DMS 273 (cell line): ENCODE measurements around the gene ANKRD33B.
A peak's percentile ranks its signal among the peaks of the same experiment; 100 is the strongest.
"Not testable (repeated sequence)": the region's sequence is repeated elsewhere in the genome, so short reads cannot be mapped to it uniquely, and the experiment has no call there.

Experiments
- DNase-seq: peaks from one replicate; lab custom pipeline; 2025; ENCODE audit not compliant: unreplicated experiment; lab: John Stamatoyannopoulos, UW

The ANKRD33B gene

DNA sequence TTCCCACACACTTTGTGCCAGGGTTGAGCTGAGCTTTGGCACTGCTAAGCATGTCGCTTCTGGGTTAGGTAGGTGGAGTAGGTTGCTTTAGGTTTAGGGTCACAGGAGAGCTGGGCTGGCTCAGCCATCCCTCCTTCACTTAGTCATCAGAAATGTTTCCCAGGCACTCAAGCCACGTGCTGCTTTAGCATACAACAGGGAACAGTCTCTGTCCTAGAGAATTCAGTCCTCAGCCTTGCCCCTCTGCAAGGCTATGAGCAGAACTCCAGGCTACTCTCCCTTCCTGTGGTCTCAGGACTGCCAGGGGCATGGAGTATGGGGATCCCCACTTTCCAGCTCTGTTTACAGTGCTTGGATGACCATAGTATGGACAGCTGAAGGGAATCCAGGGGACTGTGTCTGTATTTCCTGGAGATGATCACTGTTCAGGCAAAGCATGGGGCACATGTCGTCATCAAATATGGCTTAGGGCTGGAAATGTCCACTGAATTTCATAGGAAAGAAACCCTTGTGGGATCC is 7.5 kb upstream of the ANKRD33B start:
- DNase-seq = peak; percentile 42

DNA sequence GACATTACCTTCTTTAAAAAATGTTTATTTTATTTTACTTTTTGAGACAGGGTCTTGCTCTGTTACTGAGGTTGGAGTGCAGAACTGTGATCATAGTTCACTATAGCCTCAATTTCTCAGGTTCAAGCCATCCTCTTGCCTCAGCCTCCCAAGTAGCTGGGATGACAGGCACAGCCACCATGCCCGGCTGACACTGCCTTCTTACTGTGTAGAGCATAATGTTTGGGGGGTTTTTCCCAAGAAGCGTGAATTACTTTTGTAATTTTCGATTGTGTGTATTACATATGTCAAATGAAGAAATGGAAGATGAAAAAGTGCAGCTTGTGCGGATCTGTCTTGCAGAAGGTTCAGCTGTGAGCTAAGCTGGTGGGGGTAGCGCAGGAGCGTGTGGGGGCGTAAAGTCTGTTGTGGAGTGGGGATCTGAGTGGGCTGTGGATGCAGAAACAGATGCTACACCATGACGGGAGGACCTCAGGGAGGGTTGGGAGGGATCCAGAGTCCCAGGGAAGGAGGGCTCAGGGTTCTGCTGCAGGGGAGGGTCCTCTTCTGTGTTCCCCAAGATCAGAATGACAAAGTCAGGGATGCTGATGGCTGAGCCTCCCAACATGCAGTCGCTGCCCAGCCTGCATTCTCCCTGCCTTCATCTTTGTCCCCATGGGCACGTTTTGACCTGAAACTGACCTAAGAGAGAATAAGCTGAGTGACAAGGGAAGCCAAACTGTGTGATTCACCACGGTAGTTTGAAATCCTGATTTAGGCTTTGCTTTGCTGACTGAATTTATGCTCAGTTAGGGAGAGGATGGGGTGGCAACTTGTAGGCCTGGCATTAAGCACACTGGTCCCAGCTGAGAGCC is 6.8 kb upstream of the ANKRD33B start:
- DNase-seq = peak; percentile 33

DNA sequence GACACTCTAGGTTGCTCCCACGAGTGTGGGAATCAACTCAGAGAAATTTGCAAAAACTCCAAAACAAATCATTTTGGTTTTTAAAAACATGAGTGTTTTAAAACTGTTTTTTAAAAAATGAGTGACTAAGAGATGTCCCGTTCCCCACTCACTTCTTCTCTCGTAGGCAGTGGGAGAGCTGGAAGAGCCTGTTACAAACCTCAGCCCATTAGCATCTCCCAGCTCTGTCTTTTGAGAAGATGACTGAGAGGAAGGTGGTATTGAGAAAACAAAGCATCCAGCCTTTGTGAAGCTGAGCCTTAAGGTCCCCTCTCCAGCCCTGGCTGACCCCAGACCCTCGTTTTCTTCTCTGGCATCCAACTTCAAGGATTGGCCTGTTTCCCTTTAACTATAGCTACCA is 4.7 kb upstream of the ANKRD33B start:
- no peak for DNase-seq

DNA sequence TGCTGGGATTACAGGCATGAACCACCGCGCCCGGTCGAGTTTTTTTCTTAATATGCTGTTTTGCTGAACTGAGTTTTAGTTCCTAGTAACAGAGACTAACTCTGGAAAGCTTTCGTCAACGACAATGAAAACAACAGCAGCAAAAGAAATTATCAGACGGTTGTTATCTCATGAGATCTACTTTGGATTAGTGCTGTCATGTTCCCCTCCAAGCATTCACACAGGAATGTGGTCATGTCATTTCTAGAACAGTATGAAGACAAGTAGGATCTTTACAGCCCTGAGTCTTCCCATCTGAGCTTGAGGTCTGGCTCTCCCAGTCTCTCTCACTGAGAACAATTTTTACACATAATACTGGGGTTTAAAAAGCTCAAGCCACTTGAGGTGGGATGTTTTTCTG is 4.0 kb upstream of the ANKRD33B start:
- DNase-seq = no peak

DNA sequence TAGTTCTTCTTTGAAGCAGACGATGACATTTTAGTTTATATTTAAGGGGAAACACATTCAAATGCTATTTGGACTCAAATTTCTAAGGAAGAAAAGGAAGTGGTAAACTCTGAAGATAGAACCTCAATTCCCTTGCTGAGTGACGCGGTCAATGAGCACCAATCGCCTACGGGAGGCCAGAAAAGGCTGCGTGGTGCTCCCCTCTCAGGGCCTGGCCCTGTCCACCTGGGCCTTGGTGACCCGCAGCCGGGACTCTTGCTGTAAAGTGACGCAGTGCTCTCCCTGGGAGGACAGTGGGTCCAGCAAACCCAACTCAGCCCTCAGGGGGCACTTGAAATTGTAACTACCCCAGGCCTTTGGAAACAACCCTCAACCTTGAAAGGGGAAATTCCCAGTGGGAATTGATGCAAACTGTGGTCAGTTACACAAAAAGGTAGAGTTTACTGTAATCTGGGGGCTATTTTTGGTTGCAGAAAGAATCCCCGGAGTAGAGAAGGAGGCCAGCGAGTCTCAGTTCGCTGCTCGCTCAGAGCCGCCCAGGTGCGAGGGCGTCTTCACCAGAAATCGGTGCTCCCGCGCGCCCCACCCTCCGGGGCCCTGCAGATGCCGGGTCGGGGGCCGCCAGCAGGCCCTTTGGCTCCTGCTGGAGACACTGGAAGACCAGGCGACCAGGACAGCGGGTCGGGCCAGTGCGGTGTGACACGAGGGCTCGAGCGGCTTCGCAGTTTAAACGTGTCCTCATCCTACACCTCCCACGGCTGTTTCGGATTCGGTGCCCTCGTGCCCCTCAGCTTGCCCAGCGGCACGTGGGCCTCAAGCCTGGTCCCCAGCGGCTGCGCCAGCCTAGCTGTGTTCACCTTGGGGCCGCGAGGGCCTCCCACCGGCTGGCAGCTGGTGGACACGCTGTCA is 1.4 kb upstream of the ANKRD33B start:
- DNase-seq = no peak

DNA sequence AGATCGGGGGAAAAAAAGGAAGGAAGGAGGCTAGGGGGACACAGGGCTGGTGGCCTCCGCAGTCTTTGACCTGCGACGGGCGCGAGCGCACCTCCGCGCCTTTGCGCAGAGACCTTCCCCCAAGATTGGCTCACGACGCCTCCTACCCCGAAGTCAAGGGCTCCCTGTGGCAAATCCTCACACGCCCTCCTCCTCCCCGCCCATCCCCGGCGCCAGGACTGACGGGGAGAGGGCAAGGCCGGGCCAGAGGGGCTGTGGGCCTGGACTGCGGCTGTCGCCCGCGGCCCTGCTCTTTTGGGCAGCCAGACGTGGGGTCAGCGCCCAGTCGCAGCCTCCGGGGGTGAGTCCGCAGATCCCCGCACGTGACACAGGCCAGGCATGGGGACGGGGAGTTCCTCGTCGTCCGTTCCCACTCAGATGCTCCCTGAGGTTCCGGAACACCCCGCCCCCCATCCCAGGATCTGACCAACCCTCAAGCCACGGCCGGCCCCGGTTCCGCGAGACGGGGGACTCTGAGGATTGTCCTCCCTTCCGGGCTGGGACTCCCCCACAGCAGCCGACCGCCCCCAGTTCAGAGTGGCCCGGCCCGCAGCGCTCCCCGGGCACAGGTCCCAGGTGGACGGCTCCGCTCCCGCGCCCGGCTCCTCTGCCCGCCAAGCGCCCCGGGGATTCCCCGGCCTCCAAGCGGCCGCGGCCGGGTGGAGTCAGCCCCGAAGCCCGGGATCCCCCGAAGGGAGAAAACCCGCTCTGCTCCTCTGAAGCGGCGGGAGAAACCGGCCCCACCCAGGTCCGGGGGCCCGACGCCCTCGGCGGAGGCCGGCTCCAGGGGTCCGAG is 543 bp upstream of the ANKRD33B start:
- peak; percentile 87 for DNase-seq

DNA sequence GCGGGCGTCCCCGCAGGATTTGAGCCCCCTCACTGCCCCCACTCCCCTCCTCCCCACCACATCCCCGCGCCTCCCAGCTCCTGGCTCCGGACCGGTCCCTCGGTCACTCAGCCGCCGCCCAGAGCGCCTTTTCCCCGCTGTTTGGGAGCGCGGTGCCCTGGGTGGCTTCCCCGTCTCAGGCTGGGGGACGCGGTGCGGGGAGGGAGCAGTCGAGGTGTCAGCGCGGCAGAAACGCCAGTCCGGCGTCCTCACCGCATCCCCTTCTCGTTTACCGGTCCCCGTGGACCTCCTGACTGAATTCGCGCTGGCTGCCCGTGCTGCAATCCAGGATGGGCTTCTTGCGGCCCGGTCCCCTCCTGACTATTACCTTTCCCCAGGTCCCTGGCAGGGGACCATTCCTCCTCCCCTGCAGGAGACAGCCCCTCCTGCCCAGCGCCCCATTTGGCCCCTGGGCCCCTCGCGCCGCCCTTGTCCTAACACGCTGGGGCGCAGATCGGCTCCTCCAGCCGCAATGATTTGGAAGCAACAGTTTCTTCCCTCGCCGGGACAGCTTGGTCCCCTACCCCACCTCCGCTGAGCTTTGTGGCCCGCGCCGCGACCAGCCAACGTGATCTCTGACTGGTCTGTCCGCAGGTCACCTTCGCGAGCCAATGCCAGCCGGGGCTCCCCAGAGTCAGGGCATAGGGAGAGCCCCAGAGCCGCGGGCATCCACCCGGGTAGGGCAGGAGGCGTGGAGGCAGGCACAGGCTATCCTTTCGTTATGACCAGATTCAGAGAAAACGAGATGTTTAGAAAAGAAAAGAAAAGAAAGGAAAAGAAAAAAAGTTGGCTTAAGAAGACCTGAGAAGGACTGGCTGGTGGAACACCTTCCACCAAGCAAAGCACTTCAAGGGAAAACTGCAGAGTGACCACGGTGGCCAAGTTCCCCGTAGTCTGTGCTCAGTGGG is 1.2 kb downstream of the ANKRD33B start:
- DNase-seq = peak; percentile 68

DNA sequence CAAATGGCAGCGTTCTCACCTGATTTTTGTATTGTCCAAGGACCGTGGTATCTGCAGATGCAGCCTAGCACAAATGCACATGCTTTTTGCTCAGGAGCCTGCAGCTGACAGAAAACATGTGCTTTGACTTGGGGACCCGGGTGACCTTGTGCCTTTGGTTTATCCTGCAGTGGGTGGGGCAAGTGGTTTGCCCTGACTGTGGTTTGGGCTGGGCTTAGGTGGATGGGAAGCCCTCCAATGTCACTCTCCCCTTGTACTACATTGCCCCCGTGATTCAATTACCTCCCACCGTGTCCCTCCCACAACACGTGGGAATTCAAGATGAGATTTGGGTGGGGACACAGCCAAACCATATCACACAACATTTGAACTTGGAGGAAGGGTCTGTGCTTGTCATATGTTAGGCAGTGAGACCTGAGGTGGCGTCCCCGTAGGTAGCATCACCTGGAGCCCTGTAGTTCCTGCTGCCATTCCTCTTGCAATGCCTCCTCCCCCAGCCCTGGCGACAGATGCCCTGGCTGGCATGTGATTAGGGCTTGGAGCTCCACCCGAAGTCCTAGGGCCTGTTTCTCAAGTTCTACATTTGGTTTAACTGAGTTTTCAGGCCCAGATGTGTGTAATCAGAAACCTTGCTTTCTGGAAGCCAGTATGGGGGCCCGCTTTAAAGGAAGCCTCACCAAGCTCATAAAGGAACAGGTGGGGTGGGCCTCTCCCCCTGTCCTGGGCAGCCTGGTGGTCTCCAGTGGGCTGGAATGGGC is 2.1 kb downstream of the ANKRD33B start:
- DNase-seq = peak; percentile 90

DNA sequence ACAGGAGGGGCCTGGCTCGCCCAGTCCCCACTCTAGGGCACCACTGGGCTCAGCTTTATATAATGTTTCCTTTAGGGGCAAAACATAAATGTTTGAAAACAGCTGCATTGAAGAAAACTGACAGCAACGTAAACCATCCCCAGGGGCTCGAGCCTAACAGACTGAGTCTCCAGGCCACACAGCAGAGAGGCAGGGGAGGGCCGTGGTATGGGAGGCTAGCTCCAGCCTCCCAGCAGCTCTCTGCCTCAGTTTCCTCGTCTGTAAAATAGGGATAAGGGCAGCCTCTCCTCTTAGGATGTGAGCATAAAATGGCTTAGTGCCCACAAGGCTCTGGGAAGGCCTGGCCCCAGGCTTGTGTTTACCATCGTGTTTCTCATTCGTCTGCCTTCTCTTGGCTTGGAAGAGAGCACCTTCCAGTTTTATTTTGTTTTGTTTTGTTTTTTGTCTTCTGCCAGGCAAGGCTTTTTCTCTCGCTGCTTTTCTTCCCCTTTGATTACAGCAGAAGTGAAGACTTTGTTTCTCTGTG is 2.7 kb downstream of the ANKRD33B start:
- DNase-seq = no peak

DNA sequence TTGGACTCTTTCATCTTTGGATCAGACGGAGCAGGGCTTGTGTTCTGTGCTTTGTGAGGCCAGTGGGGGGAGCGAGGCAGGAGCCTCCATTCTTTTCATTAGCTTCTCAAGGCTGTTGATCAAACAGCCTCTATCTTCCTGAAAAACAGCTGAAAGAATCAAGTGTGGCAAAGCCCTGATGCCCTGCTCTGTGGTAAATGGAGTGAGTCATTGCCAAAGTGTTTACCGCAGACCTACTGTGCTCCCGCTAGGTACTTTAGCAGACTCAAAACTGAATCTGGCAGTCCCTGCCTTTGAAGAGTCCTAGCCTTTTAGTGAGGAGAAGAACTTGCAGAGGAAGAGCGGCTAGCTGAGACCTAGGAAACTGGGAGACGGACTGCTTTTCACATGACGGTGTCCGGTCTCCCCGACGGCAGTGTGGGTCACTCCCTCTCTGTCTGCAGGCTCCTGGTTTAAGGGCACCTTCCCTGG is 3.3 kb downstream of the ANKRD33B start:
- DNase-seq = peak; percentile 19

DNA sequence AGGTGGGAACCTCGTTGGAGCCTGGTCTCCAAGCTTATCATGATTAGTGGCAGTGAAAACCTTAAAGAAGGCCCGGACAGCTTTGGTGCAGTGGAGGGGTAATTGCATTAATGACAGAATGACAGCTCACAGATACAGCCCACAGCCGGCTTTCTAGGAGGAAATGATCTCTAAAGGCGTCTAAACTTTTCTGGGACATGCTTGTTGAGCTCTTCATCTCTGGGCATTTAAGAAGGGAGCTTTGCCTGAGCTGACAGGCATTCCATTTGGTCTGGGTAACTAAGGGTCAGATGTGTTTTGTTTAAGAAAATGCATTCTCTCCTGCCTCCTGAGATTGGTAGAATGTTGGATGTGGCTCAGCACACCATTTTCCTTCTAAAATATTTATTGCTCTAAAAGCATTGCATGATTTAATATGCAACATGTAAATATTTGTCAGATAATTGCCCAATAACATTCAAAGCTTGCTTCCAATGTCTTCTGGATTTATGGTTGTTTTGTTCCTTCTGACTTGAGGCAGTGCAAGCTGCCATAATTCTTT is 4.0 kb downstream of the ANKRD33B start:
- DNase-seq = no peak

DNA sequence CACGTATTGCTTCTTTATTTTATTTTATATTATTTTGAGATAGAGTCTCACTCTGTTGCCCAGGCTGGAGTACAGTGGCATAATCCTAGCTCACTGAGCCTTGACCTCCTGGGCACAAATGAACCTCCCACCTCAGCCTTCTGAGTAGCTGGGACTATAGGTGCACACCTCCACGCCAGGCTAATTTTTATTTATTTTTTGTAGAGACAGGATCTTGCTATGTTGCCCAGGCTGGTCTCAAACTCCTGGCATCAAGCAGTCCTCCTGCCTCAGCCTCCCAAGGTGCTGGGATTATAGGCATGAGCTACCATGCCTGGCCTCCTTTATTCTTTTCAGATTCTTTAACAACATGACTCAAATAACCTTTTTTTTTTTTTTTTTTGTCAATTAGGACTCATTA is 6.7 kb downstream of the ANKRD33B start:
- DNase-seq = not testable (repeated sequence)

DNA sequence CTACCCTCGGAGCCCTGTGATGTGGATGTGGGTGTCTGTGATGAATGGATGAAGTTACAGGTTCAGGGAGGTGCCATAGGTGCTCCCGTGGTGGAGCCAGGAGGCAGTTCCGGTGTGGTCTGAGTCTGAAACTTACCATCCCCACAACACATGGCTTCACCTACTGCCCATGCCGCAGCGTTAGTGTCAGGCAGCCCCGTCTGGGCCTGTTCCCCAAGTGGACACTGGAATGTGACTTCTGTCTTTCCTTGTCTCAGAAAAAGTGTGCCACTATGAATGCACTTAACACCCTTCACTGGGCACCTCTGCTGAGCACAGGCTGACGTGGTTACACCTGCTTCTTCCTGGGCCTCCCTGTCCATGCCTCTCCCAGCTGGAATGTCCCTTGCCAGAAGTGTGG is 8.6 kb downstream of the ANKRD33B start:
- no peak for DNase-seq

DNA sequence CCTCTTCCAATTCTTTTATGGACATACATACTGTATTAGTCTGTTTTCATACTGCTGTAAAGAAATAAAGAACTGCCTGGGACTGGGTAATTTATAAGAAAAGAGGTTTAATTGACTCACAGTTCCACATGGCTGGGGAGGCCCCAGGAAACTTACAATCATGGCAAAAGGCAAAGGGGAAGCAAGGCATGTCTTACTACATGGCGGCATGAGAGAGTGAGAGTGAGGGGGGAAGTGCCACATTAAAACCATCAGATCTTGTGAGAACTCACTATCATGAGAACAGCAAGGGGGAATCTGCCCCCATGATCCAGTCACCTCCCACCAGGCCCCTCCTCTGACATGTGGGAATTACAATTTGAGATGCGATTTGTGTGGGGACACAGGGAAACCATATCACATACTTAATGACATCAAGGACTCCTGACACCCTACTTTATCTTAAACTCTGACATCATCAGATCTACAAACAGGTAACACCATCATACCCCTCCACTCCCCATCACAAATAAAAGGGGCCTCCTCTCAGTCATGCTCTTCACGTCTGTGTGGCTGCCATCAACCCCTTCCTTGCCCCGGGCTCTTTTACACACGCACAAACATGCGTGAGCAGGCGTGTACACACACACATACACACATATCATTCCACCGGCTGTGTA is 9.7 kb downstream of the ANKRD33B start:
- DNase-seq = no peak

DNA sequence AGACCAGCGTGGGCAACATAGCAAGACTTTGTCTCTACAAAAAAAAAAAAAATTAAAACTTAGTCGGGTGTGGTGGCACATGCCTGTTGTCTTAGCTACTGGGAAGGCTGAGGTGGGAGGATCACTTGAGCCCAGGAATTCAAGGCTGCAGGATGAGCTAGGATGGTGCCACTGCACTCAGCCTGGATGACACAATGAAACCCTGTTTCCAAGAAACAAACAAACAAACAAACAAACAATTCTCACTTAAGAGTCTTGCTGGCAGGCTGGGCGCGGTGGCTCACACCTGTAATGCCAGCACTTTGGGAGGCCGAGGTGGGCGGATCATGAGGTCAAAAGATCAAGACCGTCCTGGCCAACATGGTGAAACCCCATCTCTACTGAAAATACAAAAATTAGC is 11.0 kb downstream of the ANKRD33B start:
- not testable (repeated sequence) for DNase-seq

DNA sequence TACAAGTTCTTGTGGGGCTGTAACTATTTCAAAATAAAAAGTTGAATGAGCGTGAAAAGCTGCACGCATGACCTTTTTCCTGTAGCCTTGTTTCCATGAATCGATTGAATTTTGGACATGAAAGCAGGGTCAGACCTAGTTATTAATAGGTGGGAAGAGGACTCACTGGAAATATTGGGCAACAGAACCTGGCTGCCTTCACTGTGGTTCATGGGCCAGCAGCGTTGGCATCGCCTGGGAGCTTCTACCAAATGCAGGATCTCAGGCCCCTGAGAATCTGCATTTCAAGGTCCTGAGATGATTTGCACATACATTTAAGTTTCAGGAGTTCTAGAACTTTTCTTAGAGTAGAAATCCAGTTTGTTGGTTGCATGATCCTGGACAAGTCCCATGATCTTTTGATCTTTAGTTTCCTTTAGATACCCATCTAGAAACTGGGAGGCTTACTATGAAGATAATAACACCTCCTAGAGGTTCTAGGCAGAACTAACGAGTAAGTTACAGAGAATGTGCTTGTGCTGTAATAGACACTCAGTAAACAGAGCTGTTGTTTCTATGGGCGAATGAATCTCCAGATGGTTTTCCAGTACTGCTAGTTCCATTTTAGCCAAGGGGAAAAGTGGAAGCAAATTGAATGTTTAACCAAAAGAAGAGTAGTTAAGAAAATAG is 12.4 kb downstream of the ANKRD33B start:
- DNase-seq = peak; percentile 38

DNA sequence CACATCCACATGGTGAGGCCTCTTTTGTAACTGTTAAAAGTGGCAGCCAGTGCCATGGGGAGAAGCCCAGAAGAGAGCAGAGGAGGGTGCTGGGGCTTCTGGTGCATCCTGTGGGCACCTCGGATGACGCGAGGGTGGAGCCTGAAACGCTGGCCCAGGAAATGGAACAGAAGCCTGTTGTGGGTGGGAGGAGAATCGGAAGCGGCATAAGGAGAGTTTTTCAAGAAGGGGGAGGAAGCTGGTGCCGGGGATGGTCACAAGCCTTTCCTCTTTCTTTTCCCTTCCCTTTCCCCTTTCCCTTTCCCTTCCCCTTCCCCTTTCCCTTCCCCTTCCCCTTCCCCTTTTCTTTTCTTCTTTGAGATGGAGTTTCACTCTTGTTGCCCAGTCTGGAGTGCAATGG is 12.9 kb downstream of the ANKRD33B start:
- peak; percentile 38 for DNase-seq
